GM21825 (cell line): ENCODE data around the gene PIH1D1.
A peak's percentile ranks its signal among the peaks of the same experiment; 100 is the strongest.
"Not testable (repeated sequence)": the region's sequence is repeated elsewhere in the genome, so short reads cannot be mapped to it uniquely, and the experiment has no call there.

ENCODE experiments used
- ATAC-seq: cut with Tn5 transposase; IDR thresholded peaks from one replicate; pipeline ENCODE4 v1.9.1; 2021; ENCODE audit warnings: mild to moderate bottlenecking, moderate library complexity; ENCODE audit not compliant: unreplicated experiment

Gene PIH1D1

GRCh38 chr19:49481020-49481683 is 29.5 kb upstream of the PIH1D1 start:
- ATAC-seq, result no peak

- ATAC-seq, result no peak
Measured at GRCh38 chr19:49479975-49480628, 28.5 kb upstream of the PIH1D1 start.

GRCh38 chr19:49475995-49476880 is 24.6 kb upstream of the PIH1D1 start:
- ATAC-seq, result no peak

DNA sequence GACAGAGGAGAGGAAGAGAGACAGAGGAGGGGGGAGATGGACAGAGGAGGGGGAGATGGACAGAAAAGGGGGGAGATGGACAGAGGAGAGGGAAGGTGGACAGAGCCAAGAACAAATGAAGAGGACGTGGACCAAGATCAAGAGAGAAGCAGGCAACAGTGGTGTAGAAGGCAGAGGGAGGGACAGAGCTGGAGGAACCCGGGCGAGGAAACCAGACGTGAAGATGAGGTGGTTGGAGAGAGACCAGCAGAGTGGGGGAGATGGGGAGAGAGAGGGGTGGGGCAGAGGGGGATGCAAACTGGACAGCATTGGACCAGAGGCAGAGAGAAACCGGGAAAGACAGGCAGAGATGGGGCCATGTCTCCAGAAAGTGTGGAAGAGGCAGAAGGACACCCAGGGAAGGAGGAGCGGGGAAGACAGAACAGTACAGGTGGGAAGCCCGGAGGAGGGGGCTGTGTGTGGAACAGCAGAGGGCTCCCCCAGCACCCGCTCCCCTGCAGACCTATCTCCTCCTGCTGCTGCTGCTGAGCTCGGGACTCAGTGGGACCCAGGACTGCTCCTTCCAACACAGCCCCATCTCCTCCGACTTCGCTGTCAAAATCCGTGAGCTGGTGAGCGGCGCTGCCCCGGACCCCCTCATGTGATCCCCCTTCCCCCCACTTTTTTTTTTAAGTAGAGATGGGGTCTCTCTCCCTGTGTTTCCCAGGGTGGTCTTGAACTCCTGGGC is 23.7 kb upstream of the PIH1D1 start:
- ATAC-seq, result no peak

- ATAC-seq, result no peak
Measured at GRCh38 chr19:49474542-49474924, 22.9 kb upstream of the PIH1D1 start.

GRCh38 chr19:49473868-49474541 is 22.4 kb upstream of the PIH1D1 start, which contains the start of gene FLT3LG:
FLT3LG (plus strand) TSS chr19:49474215; CDS start chr19:49474640, 425 bp downstream.
- ATAC-seq, result peak; percentile 43

- not testable (repeated sequence) for ATAC-seq
Measured at GRCh38 chr19:49473501-49473867, 21.9 kb upstream of the PIH1D1 start.

DNA sequence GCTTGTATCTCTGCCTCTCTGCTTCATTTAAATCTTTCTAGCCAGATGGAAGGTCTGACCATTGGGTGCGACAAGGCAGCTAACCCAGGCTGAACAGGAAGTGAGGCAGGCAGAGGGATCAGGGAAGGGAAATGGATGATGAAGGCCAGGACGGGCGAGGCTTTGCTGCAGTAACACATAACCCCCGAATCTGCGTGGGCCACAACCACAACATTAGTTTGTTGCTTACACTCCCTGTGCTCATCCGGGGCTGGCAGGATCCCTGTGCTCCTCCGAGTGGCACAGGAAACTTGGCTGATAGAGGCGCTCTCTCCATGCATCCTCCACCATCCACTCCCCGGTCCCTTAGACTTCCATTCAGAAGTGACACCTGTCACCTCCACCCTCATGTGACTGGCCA is 21.3 kb upstream of the PIH1D1 start:
- no peak for ATAC-seq

GRCh38 chr19:49470615-49470978 is 19.0 kb upstream of the PIH1D1 start:
- ATAC-seq, result no peak

GRCh38 chr19:49469828-49470614 is 18.4 kb upstream of the PIH1D1 start:
- peak; percentile 51 for ATAC-seq

GRCh38 chr19:49468746-49469447 is 17.3 kb upstream of the PIH1D1 start:
- peak; percentile 53 for ATAC-seq

- no peak for ATAC-seq
Measured at GRCh38 chr19:49468199-49468598, 16.6 kb upstream of the PIH1D1 start.

GRCh38 chr19:49465371-49465770 is 13.8 kb upstream of the PIH1D1 start:
- no peak for ATAC-seq

DNA sequence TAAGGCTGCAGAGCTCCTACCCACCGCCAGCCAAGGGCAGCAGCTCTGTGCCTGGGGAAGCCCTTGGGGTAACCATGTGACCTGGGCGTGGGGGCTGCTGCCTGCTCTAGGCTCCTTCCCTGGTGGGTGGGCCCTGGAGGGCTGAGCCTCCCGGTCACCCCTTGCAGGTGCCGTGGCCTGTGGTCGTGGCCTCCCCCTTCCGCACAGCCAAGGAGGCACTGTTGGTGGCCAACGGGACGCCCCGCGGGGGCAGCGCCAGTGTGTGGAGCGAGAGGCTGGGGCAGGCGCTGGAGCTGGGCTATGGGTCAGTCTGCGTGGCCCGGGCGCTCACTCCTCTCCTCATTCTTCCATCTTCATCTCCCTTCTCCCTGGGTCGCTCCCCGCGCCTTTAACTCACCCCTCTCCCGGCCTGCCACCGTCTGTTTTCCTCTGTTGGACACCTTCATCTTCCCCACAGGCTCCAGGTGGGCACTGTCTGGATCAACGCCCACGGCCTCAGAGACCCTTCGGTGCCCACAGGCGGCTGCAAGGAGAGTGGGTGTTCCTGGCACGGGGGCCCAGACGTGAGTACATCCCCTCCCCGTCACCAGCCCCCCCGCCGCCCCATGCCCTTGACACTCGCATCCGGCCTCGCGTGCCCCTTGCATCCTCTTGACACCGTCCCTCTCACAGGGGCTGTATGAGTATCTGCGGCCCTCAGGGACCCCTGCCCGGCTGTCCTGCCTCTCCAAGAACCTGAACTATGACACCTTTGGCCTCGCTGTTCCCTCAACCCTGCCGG is 12.5 kb upstream of the PIH1D1 start:
- ATAC-seq, result no peak

DNA sequence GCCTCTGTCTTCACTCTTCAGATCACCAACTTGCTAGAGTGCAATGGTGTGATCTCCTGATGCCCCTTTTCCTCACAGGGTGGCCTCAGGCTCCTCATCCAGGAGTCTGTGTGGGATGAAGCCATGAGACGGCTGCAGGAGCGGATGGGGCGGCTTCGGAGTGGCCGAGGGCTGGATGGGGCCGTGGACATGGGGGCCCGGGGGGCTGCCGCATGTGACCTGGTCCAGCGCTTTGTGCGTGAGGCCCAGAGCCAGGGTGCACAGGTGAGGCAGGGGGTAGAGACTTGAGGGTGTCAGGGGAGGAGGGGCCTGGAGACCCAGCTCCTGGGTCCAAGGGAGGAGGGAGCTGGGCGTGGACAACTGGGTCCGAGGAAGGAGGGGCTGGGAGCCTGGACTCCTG is 10.9 kb upstream of the PIH1D1 start:
- no peak for ATAC-seq

DNA sequence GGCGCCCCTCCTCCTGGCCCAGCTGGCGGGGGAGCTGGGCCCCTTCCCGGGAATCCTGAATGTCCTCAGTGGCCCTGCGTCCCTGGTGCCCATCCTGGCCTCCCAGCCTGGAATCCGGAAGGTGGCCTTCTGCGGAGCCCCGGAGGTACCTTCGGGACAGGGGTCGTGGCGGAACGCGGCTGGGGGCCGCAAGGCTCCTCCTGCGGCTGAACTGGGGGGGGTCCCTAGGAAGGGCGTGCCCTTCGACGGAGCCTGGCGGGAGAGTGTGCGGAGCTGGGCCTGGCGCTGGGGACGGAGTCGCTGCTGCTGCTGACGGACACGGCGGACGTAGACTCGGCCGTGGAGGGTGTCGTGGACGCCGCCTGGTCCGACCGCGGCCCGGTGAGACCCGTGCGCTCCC is 10.0 kb upstream of the PIH1D1 start:
- ATAC-seq, result no peak

GRCh38 chr19:49461130-49461529 is 9.5 kb upstream of the PIH1D1 start:
- ATAC-seq, result not testable (repeated sequence)

DNA sequence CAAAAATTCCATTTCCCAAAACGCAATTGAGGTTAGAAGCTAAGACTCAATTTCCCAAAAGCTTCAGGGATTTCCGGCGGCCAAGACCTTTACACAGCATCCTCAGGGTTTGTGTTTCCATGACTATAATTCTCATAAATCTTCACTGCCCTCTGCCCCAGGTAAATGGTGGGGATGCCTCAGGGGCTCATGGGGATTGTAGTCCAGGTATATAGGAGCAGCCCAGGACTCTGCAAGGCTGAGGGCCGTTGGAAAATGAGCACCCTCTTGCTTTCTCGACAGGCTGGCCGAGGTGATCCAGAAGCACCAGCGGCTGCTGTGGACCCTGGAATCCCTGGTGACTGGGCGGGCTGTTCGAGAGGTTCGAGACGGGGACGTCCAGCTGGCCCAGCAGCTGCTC is 7.8 kb upstream of the PIH1D1 start:
- no peak for ATAC-seq

DNA sequence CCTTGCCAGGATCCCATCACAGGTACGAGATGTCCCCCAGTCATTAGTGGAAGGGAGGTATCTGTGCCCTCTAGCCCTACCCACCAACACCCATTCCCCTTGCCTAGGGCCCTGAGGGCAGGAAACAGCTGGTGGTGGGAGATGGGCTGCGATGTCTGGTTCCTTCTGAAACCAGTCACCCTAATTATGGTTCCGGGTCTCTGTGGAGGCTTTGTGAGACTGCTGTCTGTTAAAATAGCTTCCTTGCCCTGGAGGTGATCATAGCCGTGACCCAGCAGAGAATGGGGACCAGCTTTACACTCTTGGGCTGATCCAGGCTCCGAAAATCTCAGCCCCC is 6.9 kb upstream of the PIH1D1 start:
- ATAC-seq, result no peak
